ENCODE results near the gene EAPP.

DNA sequence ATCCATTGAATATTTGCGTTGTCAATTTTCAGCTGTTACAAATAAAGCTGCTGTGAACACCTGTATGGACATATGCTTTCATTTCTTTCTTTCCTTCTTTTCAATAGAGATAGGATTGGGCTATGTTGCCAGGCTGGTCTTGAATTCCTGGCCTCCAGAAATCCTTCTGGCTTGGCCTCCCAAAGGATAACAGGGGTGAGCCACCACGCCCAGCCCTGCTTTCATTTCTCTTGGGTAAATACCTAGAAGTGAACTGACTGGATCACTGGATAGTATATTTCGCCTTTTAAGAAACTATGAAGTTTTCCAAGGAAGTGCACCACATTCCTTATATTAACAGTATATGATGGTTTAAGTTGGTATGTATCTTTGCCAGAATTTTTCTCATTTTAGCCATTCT, 32.3 kb upstream of the EAPP start:
- TF ChIP-seq, protein P1, sequence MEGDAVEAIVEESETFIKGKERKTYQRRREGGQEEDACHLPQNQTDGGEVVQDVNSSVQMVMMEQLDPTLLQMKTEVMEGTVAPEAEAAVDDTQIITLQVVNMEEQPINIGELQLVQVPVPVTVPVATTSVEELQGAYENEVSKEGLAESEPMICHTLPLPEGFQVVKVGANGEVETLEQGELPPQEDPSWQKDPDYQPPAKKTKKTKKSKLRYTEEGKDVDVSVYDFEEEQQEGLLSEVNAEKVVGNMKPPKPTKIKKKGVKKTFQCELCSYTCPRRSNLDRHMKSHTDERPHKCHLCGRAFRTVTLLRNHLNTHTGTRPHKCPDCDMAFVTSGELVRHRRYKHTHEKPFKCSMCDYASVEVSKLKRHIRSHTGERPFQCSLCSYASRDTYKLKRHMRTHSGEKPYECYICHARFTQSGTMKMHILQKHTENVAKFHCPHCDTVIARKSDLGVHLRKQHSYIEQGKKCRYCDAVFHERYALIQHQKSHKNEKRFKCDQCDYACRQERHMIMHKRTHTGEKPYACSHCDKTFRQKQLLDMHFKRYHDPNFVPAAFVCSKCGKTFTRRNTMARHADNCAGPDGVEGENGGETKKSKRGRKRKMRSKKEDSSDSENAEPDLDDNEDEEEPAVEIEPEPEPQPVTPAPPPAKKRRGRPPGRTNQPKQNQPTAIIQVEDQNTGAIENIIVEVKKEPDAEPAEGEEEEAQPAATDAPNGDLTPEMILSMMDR (IDR thresholded peaks at IDR 0.05): no peak
- no peak for TF ChIP-seq POLR2A (IDR thresholded peaks at IDR 0.05)
